ENCODE measurements around the gene IL1RAPL2.

DNA sequence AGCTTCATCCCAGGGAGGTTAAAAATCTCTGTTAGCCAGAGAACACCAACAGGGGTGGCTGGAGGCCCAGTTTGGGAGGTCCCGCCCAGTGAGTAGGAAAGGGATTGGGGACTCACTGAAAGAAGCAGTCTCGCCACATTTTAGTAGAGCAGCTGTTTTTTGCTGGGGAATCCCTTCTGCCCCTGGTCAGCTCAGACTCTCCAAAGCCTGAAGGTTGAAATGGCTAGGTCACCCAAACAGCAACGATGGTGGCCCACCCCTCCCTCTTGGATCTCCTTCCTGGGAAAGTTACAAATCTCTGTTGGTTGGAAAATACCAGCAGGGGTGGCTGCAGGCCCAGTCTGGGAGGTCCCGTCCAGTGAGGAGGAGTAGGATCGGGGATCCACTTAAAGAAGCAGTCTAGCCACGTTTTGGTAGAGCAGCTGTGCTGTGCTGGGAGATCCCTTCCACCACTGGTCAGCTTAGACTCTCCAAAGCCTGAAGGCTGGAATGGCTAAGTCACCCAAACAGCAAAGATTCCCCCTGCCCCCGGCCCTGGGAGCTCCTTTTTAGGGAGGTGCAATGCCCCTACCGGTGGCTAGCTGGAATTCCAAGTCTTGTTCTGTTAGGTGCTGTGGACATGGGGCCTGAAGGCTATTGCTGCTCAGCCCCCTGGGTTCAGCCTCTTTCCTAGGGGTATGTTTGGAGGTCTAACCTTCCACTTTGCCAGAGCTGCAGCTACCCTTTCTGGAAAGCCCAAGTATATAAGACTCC, 694.5 kb downstream of the IL1RAPL2 start:
- TF ChIP-seq, protein P1, sequence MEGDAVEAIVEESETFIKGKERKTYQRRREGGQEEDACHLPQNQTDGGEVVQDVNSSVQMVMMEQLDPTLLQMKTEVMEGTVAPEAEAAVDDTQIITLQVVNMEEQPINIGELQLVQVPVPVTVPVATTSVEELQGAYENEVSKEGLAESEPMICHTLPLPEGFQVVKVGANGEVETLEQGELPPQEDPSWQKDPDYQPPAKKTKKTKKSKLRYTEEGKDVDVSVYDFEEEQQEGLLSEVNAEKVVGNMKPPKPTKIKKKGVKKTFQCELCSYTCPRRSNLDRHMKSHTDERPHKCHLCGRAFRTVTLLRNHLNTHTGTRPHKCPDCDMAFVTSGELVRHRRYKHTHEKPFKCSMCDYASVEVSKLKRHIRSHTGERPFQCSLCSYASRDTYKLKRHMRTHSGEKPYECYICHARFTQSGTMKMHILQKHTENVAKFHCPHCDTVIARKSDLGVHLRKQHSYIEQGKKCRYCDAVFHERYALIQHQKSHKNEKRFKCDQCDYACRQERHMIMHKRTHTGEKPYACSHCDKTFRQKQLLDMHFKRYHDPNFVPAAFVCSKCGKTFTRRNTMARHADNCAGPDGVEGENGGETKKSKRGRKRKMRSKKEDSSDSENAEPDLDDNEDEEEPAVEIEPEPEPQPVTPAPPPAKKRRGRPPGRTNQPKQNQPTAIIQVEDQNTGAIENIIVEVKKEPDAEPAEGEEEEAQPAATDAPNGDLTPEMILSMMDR (IDR thresholded peaks at IDR 0.05; ENCODE audit: low read depth, low read length) = no peak
- TF ChIP-seq POLR2A (IDR thresholded peaks at IDR 0.05; ENCODE audit: extremely low read depth, insufficient read length) = no peak
- TF ChIP-seq, protein P2, sequence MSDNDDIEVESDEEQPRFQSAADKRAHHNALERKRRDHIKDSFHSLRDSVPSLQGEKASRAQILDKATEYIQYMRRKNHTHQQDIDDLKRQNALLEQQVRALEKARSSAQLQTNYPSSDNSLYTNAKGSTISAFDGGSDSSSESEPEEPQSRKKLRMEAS (IDR thresholded peaks at IDR 0.05; ENCODE audit: low read depth, low read length) = no peak
- TF ChIP-seq MYC (IDR thresholded peaks at IDR 0.05; ENCODE audit: low read depth, low read length) = no peak

All from NB4 (cell line).